Parathyroid adenoma (tissue), 2 donors: ENCODE results near the gene GADL1.

Experiments used
- H2AFZ ChIP-seq: fragments of 300-600 bp; sonication (generic); one replicate; pipeline ENCODE4 v1.7.0; 2017; ENCODE audit warnings: antibody characterized with exemption, mild to moderate bottlenecking
- H3K27ac ChIP-seq: fragments of 300-600 bp; sonication (generic); one replicate; pipeline ENCODE4 v1.7.0; 2017
- H3K27me3 ChIP-seq: fragments of 300-600 bp; sonication (generic); one replicate; pipeline ENCODE4 v1.7.0; 2017; ENCODE audit warnings: low read length; ENCODE audit not compliant: control insufficient read depth, insufficient read depth
- H3K36me3 ChIP-seq: fragments of 300-600 bp; sonication (generic); one replicate; pipeline ENCODE4 v1.7.0; 2017; ENCODE audit warnings: low read length; ENCODE audit not compliant: control insufficient read depth, insufficient read depth
- H3K4me1 ChIP-seq: fragments of 300-600 bp; sonication (generic); one replicate; pipeline ENCODE4 v1.7.0; 2017; ENCODE audit warnings: control low read depth
- H3K4me2 ChIP-seq: fragments of 300-600 bp; sonication (generic); one replicate; pipeline ENCODE4 v1.7.0; 2017; ENCODE audit warnings: low read length
- H3K4me3 ChIP-seq: fragments of 300-600 bp; sonication (generic); one replicate; pipeline ENCODE4 v1.7.0; 2017; ENCODE audit warnings: low read depth, low read length
- H3K79me2 ChIP-seq: fragments of 300-600 bp; sonication (generic); one replicate; pipeline ENCODE4 v1.7.0; 2017; ENCODE audit warnings: control low read depth
- H3K9ac ChIP-seq: fragments of 300-600 bp; sonication (generic); one replicate; pipeline ENCODE4 v1.7.0; 2017; ENCODE audit warnings: mild to moderate bottlenecking
- H3K9me3 ChIP-seq: fragments of 300-600 bp; sonication (generic); one replicate; pipeline ENCODE4 v1.7.0; 2017; ENCODE audit warnings: low read length; ENCODE audit not compliant: control insufficient read depth
- CTCF ChIP-seq: fragments of 300-600 bp; sonication (generic); IDR thresholded peaks from one replicate; pipeline ENCODE4 v1.7.0; 2017; ENCODE audit warnings: antibody characterized with exemption, mild to moderate bottlenecking
- donor health status: primary hyperparathyroidism.

Gene GADL1

GRCh38 chr3:30707825-30708224 lies 186.6 kb downstream of the GADL1 start:
- Histone ChIP-seq H2AFZ (no peak overlapping the region), H3K9ac (no peak overlapping the region), H3K9me3 (no peaks in the 10 kb centered on the region), H3K27ac (no peak overlapping the region), H3K36me3 (no peaks in the 10 kb centered on the region), H3K4me2 (no peak overlapping the region), H3K79me2 (no peaks in the 10 kb centered on the region), H3K4me1 (no peaks in the 10 kb centered on the region), H3K4me3 (no peak overlapping the region), H3K27me3 (no peaks in the 10 kb centered on the region)
- TF ChIP-seq CTCF = no peak

GRCh38 chr3:30704931-30705890 lies 189.2 kb downstream of the GADL1 start:
- H3K9ac ChIP-seq = no peak overlapping the region
- H3K9me3 ChIP-seq = no peaks in the 10 kb centered on the region
- no peak overlapping the region for H2AFZ ChIP-seq
- TF ChIP-seq CTCF = no peak
- no peak overlapping the region for H3K4me3 ChIP-seq
- no peak overlapping the region for H3K4me2 ChIP-seq
- no peak overlapping the region for H3K27ac ChIP-seq
- H3K36me3 ChIP-seq = no peaks in the 10 kb centered on the region
- no peaks in the 10 kb centered on the region for H3K4me1 ChIP-seq
- H3K27me3 ChIP-seq = no peaks in the 10 kb centered on the region
- H3K79me2 ChIP-seq = no peaks in the 10 kb centered on the region

- Histone ChIP-seq H3K9ac (no peak overlapping the region), H3K4me3 (no peak overlapping the region), H3K4me2 (no peak overlapping the region), H3K9me3 (no peaks in the 10 kb centered on the region), H2AFZ (no peak overlapping the region), H3K27me3 (no peaks in the 10 kb centered on the region), H3K4me1 (no peaks in the 10 kb centered on the region), H3K36me3 (no peaks in the 10 kb centered on the region), H3K79me2 (no peaks in the 10 kb centered on the region), H3K27ac (no peak overlapping the region)
- no peak for TF ChIP-seq CTCF
Measured at GRCh38 chr3:30702828-30703397, 191.5 kb downstream of the GADL1 start.

GRCh38 chr3:30702038-30702827 lies 192.2 kb downstream of the GADL1 start:
- Histone ChIP-seq H3K27me3 (no peaks in the 10 kb centered on the region), H3K27ac (no peak overlapping the region), H3K79me2 (no peaks in the 10 kb centered on the region), H3K9ac (no peak overlapping the region), H3K36me3 (no peaks in the 10 kb centered on the region), H3K4me2 (no peak overlapping the region), H3K4me3 (no peak overlapping the region), H3K9me3 (no peaks in the 10 kb centered on the region), H2AFZ (no peak overlapping the region), H3K4me1 (no peaks in the 10 kb centered on the region)
- no peak for TF ChIP-seq CTCF
